Epithelial cell of esophagus (primary cell): ENCODE data around the gene TAB3.

ENCODE experiments used
- DNase-seq: peaks from one replicate; pipeline ENCODE4 v3.0.0; 2010; ENCODE audit warnings: low read depth
- H3K4me3 ChIP-seq: 2 replicates; pipeline ENCODE4 v1.5.1; 2011; ENCODE audit warnings: mild to moderate bottlenecking, low read length, control low read depth
- CTCF ChIP-seq: IDR thresholded peaks from 2 replicates; pipeline ENCODE4 v1.5.1; 2011; ENCODE audit warnings: low read depth, mild to moderate bottlenecking, low read length, control low read depth, inconsistent platforms; ENCODE audit not compliant: insufficient read depth; ENCODE audit errors: missing control alignments

Gene TAB3

DNA sequence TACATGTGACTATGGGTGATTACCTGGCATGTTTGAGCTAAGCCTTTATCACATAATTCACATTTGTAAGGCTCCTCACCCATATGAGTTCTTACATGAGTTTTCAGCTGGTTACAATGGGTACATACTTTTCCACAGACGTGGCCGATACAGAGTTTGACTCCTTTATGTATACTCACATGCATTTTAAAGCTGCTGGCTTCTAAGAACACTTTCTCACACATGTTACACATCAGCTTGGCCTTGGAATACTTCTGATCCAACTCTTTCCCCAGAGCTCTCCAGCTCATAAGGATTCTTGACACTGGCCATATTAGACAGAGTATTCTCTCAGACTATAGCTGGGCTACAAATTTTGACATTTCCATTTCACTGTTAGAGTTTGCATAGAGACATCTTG is 66.3 kb downstream of the TAB3 start:
- no peak for TF ChIP-seq CTCF
- no peak for DNase-seq
- no peak overlapping the region for H3K4me3 ChIP-seq

- TF ChIP-seq CTCF: peak; percentile 20
- DNase-seq: no peak
- H3K4me3 ChIP-seq: no peak overlapping the region
Measured at GRCh38 chrX:30822068-30822681, 66.9 kb downstream of the TAB3 start.

DNA sequence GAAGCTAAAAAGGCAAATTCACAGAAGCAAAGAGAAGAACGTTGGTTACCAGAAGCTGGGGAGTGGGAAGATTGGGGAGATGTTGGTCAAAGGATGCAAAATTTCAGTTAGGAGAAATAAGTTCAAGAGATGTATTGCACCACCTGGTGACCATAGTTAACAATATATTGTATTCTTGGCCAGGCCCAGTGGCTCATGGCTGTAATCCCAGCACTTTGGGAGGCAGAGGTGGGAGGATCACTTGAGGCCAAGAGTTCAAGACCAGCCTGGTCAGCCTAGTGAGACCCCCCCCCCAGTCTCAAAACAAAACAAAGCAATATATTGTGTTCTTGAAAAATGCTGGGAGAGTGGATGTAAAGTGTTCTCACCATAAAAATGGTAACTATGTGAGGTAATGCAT is 67.9 kb downstream of the TAB3 start:
- peak; percentile 21 for TF ChIP-seq CTCF
- H3K4me3 ChIP-seq: no peak overlapping the region
- DNase-seq: peak; percentile 28

DNA sequence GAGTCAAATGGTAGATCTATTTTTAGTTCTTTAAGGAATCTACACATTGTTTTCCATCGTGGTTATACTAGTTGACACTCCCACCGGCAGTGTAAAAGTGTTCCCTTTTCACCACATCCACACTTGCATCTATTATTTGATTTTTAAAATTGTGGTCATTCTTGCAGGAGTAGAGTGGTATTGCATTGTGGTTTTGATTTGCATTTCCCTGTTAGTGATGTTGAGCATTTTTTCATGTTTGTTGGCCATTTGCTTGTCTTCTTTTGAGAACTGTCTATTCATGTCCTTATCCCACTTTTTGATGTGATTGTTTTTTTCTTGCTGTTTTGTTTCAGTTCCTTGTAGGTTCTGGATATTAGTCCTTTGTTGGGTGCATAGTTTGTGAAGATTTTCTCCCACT is 70.0 kb downstream of the TAB3 start:
- H3K4me3 ChIP-seq: no peak overlapping the region
- DNase-seq: no peak
- no peak for TF ChIP-seq CTCF

DNA sequence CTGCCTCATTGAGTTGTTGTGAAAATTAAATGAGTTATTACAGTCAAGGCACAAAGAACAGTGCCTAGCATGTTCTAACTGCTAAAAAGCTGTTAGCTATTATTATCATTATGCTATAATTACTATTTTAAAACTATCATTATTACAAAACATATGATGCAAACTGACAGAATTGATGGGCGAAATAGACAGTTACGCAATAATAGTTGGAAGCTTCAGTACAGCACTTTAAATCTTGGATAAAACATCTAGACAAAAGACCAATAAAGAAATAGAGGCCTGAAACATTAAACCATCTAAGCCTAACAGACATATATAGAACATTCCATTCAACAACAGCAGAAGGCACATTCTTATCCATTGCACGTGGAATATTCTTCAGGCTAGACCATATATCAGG is 73.0 kb downstream of the TAB3 start:
- no peak for DNase-seq
- no peak for TF ChIP-seq CTCF
- no peak overlapping the region for H3K4me3 ChIP-seq

DNA sequence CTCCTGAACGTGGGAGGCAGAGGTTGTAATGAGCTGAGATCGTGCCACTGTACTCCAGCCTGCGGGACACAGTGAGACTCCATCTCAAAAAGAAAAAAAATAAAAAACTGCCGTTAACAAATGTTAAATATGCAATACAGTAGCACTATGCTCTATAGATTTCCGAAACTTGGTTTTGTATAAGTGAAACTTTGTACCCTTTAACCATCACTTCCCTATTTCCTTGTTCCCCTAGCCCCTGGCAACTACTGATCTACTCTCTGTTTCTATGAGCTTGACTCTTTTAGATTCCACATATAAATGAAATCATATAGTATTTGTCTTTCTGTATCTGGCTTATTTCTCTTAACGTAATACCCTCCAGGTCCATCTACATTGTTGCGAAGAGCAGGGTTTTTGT is 74.1 kb downstream of the TAB3 start:
- no peak for DNase-seq
- H3K4me3 ChIP-seq: no peak overlapping the region
- no peak for TF ChIP-seq CTCF

- H3K4me3 ChIP-seq: no peak overlapping the region
- DNase-seq: no peak
- TF ChIP-seq CTCF: no peak
Measured at GRCh38 chrX:30812326-30812725, 76.7 kb downstream of the TAB3 start.
